Kidney (tissue), 14 donors: Measurements from ENCODE around the gene TEX28. TPM values are rescaled to one million over a fixed set of nuclear protein-coding genes. Genes with fewer than 3 reads are reported as not detected.

Source experiments
- DNase-seq, 5 donors: peaks; one replicate each; pipeline ENCODE4 v3.0.0-alpha.2; 2013 to 2020
- FAIRE-seq: peaks from 2 replicates; lab custom pipeline; 2012; peaks lifted over from hg19 to GRCh38; lab: Jason Lieb, UNC
- H3K27ac ChIP-seq, 2 donors: one replicate each; pipeline ENCODE4 v1.7.0; 2013; ENCODE audit warnings: low read depth in 2 of 2, low read length in 2 of 2, inconsistent platforms in 1 of 2
- H3K27me3 ChIP-seq: one replicate; pipeline ENCODE4 v1.7.1; 2013; ENCODE audit warnings: low read length, inconsistent platforms; ENCODE audit not compliant: control insufficient read depth, insufficient read depth
- H3K36me3 ChIP-seq, 3 donors: one replicate each; pipeline versions ENCODE4 v1.7.0 to v1.7.1; 2013; ENCODE audit warnings: low read length in 3 of 3, control low read depth in 1 of 3, inconsistent platforms in 1 of 3; ENCODE audit not compliant: insufficient read depth in 3 of 3, control insufficient read depth in 2 of 3
- H3K4me1 ChIP-seq, 3 donors: one replicate each; pipeline versions ENCODE4 v1.7.0 to v1.7.1; 2013; ENCODE audit warnings: low read length in 3 of 3, inconsistent platforms in 1 of 3, low read depth in 1 of 3; ENCODE audit not compliant: control insufficient read depth in 2 of 3, insufficient read depth in 2 of 3
- H3K4me3 ChIP-seq, 3 donors: one replicate each; pipeline versions ENCODE4 v1.7.0 to v1.8.1; 2013; ENCODE audit warnings: low read length in 3 of 3, control low read depth in 1 of 3, inconsistent platforms in 1 of 3
- H3K9ac ChIP-seq, 3 donors: one replicate each; pipeline versions ENCODE4 v1.7.0 to v1.7.1; 2013; ENCODE audit warnings: low read length in 3 of 3, control low read depth in 1 of 3, inconsistent platforms in 1 of 3
- H3K9me3 ChIP-seq, 3 donors: one replicate each; pipeline versions ENCODE4 v1.7.0 to v1.7.1; 2013; ENCODE audit warnings: low read length in 3 of 3, control low read depth in 1 of 3, inconsistent platforms in 1 of 3; ENCODE audit not compliant: control insufficient read depth in 2 of 3, insufficient read depth in 1 of 3
- CTCF ChIP-seq: IDR thresholded peaks from 3 replicates; pipeline ENCODE4 v1.5.1; 2012; ENCODE audit warnings: mild to moderate bottlenecking, moderate library complexity, borderline replicate concordance; ENCODE audit not compliant: insufficient read depth; ENCODE audit errors: extremely low read depth
- intact Hi-C: fragments of 100-400 bp; cut with DNase I; formaldehyde crosslinking; loops from one replicate; pipeline ENCODE4 v1.11.1; 2022
- polyA plus RNA-seq: library from polyadenylated mRNA; stranded (reverse); fragments of 350-450 nt; fragmentation: Illumina TruSeq; extraction: RNeasy Lipid Tissue Mini Kit (QIAGEN cat#74804); gene quantifications from one replicate; pipeline ENCODE4 v1.2.3, GENCODE V29; 2014; ENCODE audit warnings: low read depth, low replicate concordance; ENCODE audit not compliant: insufficient read depth
- total RNA-seq: library from RNA; stranded (reverse); fragmentation: NEBNext Ultra II Directional; extraction: Animal tissue kit (Norgen Biotek cat#: 25700); gene quantifications from one replicate; pipeline ENCODE4 v1.2.1, GENCODE V29; 2021
- donor health status: control.
- donor health status: control.
- donor health status: control.
- donor health status: control.
- donor health status: control.
- donor health status: DM: yes; HTN: yes; CAD: no.
- donor health status: Normal renal cell carcinoma (clear cell type).

TEX28 gene
- total and polyA plus RNA-seq, 2 donors from 2014 or later = not detected

DNA sequence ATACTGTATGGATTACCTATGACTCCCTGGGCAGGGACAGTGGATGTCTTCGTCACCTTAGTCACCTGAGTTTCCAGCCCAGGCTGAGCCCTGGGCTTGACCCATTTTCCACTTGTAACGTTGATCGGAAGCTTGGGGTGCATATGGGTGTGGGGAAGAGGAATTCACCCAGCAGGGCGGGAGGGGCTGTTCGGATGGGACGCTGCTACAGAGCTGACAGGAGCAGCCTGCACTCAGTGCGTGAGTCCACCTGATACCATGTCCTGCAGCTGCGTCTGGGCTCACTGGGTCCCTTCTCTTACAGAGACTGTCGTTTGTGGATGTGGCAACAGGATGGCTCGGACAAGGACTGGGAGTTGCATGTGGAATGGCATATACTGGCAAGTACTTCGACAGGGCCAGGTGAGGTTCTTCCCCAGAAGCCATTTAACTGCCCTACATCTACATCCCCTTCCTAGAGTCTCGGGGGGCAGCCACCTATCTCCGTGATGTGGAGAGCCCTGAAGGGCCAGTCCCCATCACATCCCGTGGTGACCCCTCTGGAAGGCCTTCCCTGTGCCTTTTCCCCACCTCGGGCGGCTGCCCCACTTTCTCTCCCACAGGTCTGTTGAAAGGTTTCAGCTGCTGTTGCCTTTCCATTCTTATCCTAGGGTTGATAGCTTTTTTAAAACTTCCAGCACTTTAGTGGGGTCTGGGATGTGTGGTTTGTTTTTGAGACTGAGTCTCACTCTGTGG, 14.3 kb upstream of the TEX28 start:
- Histone ChIP-seq H3K9ac (no peak overlapping the region), H3K27me3 (no peaks in the 10 kb centered on the region), H3K4me1 (no peaks in the 10 kb centered on the region), H3K9me3 (no peaks in the 10 kb centered on the region), H3K36me3 (no peaks in the 10 kb centered on the region), H3K27ac (no peak overlapping the region), H3K4me3 (no peak overlapping the region)
- FAIRE-seq (no peak), DNase-seq (no peak)
- no peak for TF ChIP-seq CTCF
- intact Hi-C loops = no loop called here

GRCh38 chrX:154308108-154308946, 13.4 kb upstream of the TEX28 start:
- no peak for FAIRE-seq
- Histone ChIP-seq H3K36me3 (no peaks in the 10 kb centered on the region), H3K9me3 (no peaks in the 10 kb centered on the region), H3K4me3 (no peak overlapping the region), H3K9ac (no peak overlapping the region), H3K27ac (no peak overlapping the region), H3K4me1 (no peaks in the 10 kb centered on the region), H3K27me3 (no peaks in the 10 kb centered on the region)
- peak; percentile 55 for TF ChIP-seq CTCF
- peak in 4 of 5 donors; percentile 50 to 62 (median 56) for DNase-seq
- intact Hi-C loops = no loop called here

DNA sequence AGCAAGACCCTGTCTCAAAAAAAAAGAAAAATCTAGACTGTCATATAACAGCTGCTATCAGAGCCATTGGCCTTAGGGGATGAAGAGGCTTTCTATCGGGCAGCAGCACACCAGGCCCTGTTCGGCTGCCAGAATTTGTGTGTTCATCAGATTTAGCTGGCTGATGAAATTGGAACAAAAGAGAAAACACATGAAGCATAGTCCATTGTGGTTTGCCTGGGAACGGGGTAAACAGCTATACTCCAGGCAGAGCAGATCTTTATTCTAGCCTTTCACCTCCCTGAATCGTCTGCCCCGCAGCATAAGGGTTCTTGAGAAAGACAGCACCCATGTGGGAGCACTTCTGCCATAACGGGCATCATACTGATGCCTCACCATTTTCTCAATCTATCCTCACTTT, 12.3 kb upstream of the TEX28 start:
- FAIRE-seq (no peak), DNase-seq (no peak)
- intact Hi-C loops = no loop called here
- no peaks in the 10 kb centered on the region for H3K36me3 ChIP-seq
- H3K9me3 ChIP-seq = no peaks in the 10 kb centered on the region
- H3K9ac ChIP-seq = no peak overlapping the region
- no peak overlapping the region for H3K27ac ChIP-seq
- no peaks in the 10 kb centered on the region for H3K27me3 ChIP-seq
- no peak overlapping the region for H3K4me3 ChIP-seq
- no peaks in the 10 kb centered on the region for H3K4me1 ChIP-seq
- TF ChIP-seq CTCF = no peak
